MM.1S (cell line): ENCODE data around the gene AMACR.

Experiments
- CTCF ChIP-seq: fragments of 300-600 bp; sonication (generic); IDR thresholded peaks from 2 replicates; pipeline ENCODE4 v1.5.1; 2016; ENCODE audit warnings: antibody characterized with exemption, low read length, mixed read lengths
- EZH2 ChIP-seq: fragments of 300-600 bp; sonication (generic); optimal IDR thresholded peaks from 2 replicates; pipeline ENCODE3; 2017; ENCODE audit warnings: low read depth, mild to moderate bottlenecking, antibody characterized with exemption, low read length, mixed read lengths
- EZH2phosphoT487 ChIP-seq: fragments of 300-600 bp; sonication (generic); IDR thresholded peaks from 2 replicates; pipeline ENCODE4 v1.6.1; 2018; ENCODE audit warnings: antibody characterized with exemption, low read length

- TF ChIP-seq CTCF (no peak), EZH2 (no peak), EZH2phosphoT487 (no peak)
These were observed 70.7 kb downstream of the AMACR start for GRCh38 chr5:33937017-33937706.
